ENCODE results near the gene ADRB1.

Gene ADRB1

GRCh38 chr10:114002422-114002821 is 41.2 kb upstream of the ADRB1 start:
- DNase-seq = no peak
- Histone ChIP-seq H3K27ac (no peak overlapping the region), H3K36me3 (replicated peaks) (no peaks in the 10 kb centered on the region), H3K4me3 (ENCODE audit: low read depth, low read length) (no peak overlapping the region), H3K27me3 (replicated peaks) (no peaks in the 10 kb centered on the region)
- in situ Hi-C loops (cut with HindIII; ENCODE audit: low pct_ligation_motif_present, low sequenced_read_pairs) = no loop called here
- peak; percentile 11 for TF ChIP-seq CTCF (IDR thresholded peaks at IDR 0.05; ENCODE audit: low read depth, low read length, missing control alignments)

GRCh38 chr10:114003161-114003941 is 40.3 kb upstream of the ADRB1 start:
- Histone ChIP-seq H3K36me3 (replicated peaks) (no peaks in the 10 kb centered on the region), H3K4me3 (ENCODE audit: low read depth, low read length) (no peak overlapping the region), H3K27ac (no peak overlapping the region), H3K27me3 (replicated peaks) (no peaks in the 10 kb centered on the region)
- in situ Hi-C loops (cut with HindIII; ENCODE audit: low pct_ligation_motif_present, low sequenced_read_pairs) = no loop called here
- no peak for TF ChIP-seq CTCF (IDR thresholded peaks at IDR 0.05; ENCODE audit: low read depth, low read length, missing control alignments)
- DNase-seq = no peak

- in situ Hi-C loops (cut with HindIII; ENCODE audit: low pct_ligation_motif_present, low sequenced_read_pairs) = no loop called here
- H3K4me3 ChIP-seq (ENCODE audit: low read depth, low read length) = no peak overlapping the region
- H3K27me3 ChIP-seq (replicated peaks) = no peaks in the 10 kb centered on the region
- DNase-seq = no peak
- no peaks in the 10 kb centered on the region for H3K36me3 ChIP-seq (replicated peaks)
- TF ChIP-seq CTCF (IDR thresholded peaks at IDR 0.05; ENCODE audit: low read depth, low read length, missing control alignments) = no peak
- H3K27ac ChIP-seq = no peak overlapping the region
Measured at GRCh38 chr10:114009281-114009996, 34.2 kb upstream of the ADRB1 start.

GRCh38 chr10:114010316-114010715 is 33.4 kb upstream of the ADRB1 start:
- in situ Hi-C loops (cut with HindIII; ENCODE audit: low pct_ligation_motif_present, low sequenced_read_pairs) = no loop called here
- Histone ChIP-seq H3K4me3 (ENCODE audit: low read depth, low read length) (no peak overlapping the region), H3K27ac (no peak overlapping the region), H3K27me3 (replicated peaks) (no peaks in the 10 kb centered on the region), H3K36me3 (replicated peaks) (no peaks in the 10 kb centered on the region)
- DNase-seq = no peak
- no peak for TF ChIP-seq CTCF (IDR thresholded peaks at IDR 0.05; ENCODE audit: low read depth, low read length, missing control alignments)

GRCh38 chr10:114012650-114013049 is 31.0 kb upstream of the ADRB1 start:
- no peak for DNase-seq
- no peaks in the 10 kb centered on the region for H3K36me3 ChIP-seq (replicated peaks)
- H3K4me3 ChIP-seq (ENCODE audit: low read depth, low read length) = no peak overlapping the region
- H3K27ac ChIP-seq = no peak overlapping the region
- H3K27me3 ChIP-seq (replicated peaks) = no peaks in the 10 kb centered on the region
- in situ Hi-C loops (cut with HindIII; ENCODE audit: low pct_ligation_motif_present, low sequenced_read_pairs) = no loop called here
- TF ChIP-seq CTCF (IDR thresholded peaks at IDR 0.05; ENCODE audit: low read depth, low read length, missing control alignments) = no peak
